GM23338 (cell line): Measurements from ENCODE around the gene MECP2. TPM values are rescaled to one million over a fixed set of nuclear protein-coding genes. Genes with fewer than 3 reads are reported as not detected.

Experiments
- ATAC-seq: fragments of 200-7000 bp; cut with Tn5 transposase; 3 replicates; pipeline ENCODE4 v1.9.1; 2020
- DNase-seq: peaks from one replicate; pipeline ENCODE4 v3.0.0-alpha.2; 2015; ENCODE audit warnings: low spot score
- H2AFZ ChIP-seq: fragments of 200-600 bp; sonication (generic); 2 replicates; pipeline ENCODE4 v1.8.0; 2016; ENCODE audit warnings: antibody characterized with exemption, mild to moderate bottlenecking, moderate library complexity
- H3F3A ChIP-seq: fragments of 200-600 bp; sonication (generic); replicated peaks from 2 replicates; pipeline ENCODE4 v1.8.0; 2017; ENCODE audit warnings: antibody characterized with exemption, mixed run types, low read depth
- H3K27ac ChIP-seq: fragments of 200-600 bp; sonication (generic); 2 replicates; pipeline ENCODE4 v1.6.1; 2016; ENCODE audit warnings: low read depth
- H3K27me3 ChIP-seq: fragments of 200-600 bp; sonication (generic); 2 replicates; pipeline ENCODE4 v1.8.0; 2016; ENCODE audit warnings: mild to moderate bottlenecking, mixed run types, moderate library complexity; ENCODE audit not compliant: insufficient read depth
- H3K36me3 ChIP-seq: fragments of 200-600 bp; sonication (generic); 2 replicates; pipeline ENCODE4 v1.8.0; 2016; ENCODE audit warnings: mild to moderate bottlenecking; ENCODE audit not compliant: insufficient read depth
- H3K4me1 ChIP-seq: fragments of 200-600 bp; sonication (generic); 2 replicates; pipeline ENCODE4 v1.8.0; 2016; ENCODE audit warnings: mild to moderate bottlenecking, moderate library complexity; ENCODE audit not compliant: insufficient read depth
- H3K4me2 ChIP-seq: fragments of 200-600 bp; sonication (generic); 2 replicates; pipeline ENCODE4 v1.7.1; 2017; ENCODE audit warnings: mixed run types
- H3K4me3 ChIP-seq: fragments of 200-600 bp; sonication (generic); 2 replicates; pipeline ENCODE4 v1.6.1; 2016; ENCODE audit warnings: mixed run types
- H3K79me2 ChIP-seq: fragments of 200-600 bp; sonication (generic); replicated peaks from 2 replicates; pipeline ENCODE4 v1.8.0; 2017; ENCODE audit warnings: mild to moderate bottlenecking; ENCODE audit not compliant: insufficient read depth
- H3K9me2 ChIP-seq: fragments of 200-600 bp; sonication (generic); 2 replicates; pipeline ENCODE4 v1.8.0; 2017; ENCODE audit not compliant: insufficient read depth
- H4K20me1 ChIP-seq: fragments of 200-600 bp; sonication (generic); replicated peaks from 2 replicates; pipeline ENCODE4 v1.8.0; 2017; ENCODE audit warnings: mild to moderate bottlenecking; ENCODE audit not compliant: insufficient read depth
- H3K27ac Mint-ChIP-seq: 2 replicates; pipeline ENCODE4 v1.8.0; 2020; ENCODE audit warnings: inconsistent platforms, mild to moderate bottlenecking, moderate library complexity, mixed read lengths
- H3K27me3 Mint-ChIP-seq: 3 replicates; pipeline ENCODE4 v1.8.0; 2022; ENCODE audit warnings: low read depth, mild to moderate bottlenecking, moderate library complexity, mixed read lengths, inconsistent platforms; ENCODE audit not compliant: insufficient read depth, poor library complexity
- H3K36me3 Mint-ChIP-seq: 3 replicates; pipeline ENCODE4 v1.8.0; 2021; ENCODE audit warnings: low read depth, mild to moderate bottlenecking, inconsistent platforms, moderate library complexity, mixed read lengths
- H3K4me1 Mint-ChIP-seq: 3 replicates; pipeline ENCODE4 v1.8.0; 2020; ENCODE audit warnings: mild to moderate bottlenecking, inconsistent platforms, mixed read lengths
- H3K4me3 Mint-ChIP-seq: 3 replicates; pipeline ENCODE4 v1.8.0; 2021; ENCODE audit warnings: moderate library complexity, mild to moderate bottlenecking, inconsistent platforms, mixed read lengths
- H3K9me3 Mint-ChIP-seq: 3 replicates; pipeline ENCODE4 v1.8.0; 2020; ENCODE audit warnings: moderate library complexity, mild to moderate bottlenecking, inconsistent platforms, mixed read lengths
- CREB1 ChIP-seq: fragments of 250-450 bp; sonication (Bioruptor Pico); IDR thresholded peaks from 2 replicates; pipeline ENCODE4 v1.5.0; 2020; ENCODE audit warnings: low read depth, mild to moderate bottlenecking, moderate library complexity
- EZH2 ChIP-seq: fragments of 200-600 bp; sonication (generic); IDR thresholded peaks from one replicate; pipeline ENCODE4 v1.8.0; 2017; ENCODE audit warnings: antibody characterized with exemption, mild to moderate bottlenecking, low read depth; ENCODE audit not compliant: unreplicated experiment
- STAT1 ChIP-seq: IDR thresholded peaks from one replicate; pipeline ENCODE4 v1.6.1; 2016; ENCODE audit warnings: antibody characterized with exemption; ENCODE audit not compliant: unreplicated experiment
- ZNF114 ChIP-seq: fragments of 250-450 bp; sonication (Bioruptor Pico); IDR thresholded peaks from 2 replicates; pipeline ENCODE4 v1.5.0; 2020; ENCODE audit warnings: mild to moderate bottlenecking, moderate library complexity
- ZNF462 ChIP-seq: fragments of 250-450 bp; sonication (Bioruptor Pico); IDR thresholded peaks from 2 replicates; pipeline ENCODE4 v1.5.0; 2020; ENCODE audit warnings: mild to moderate bottlenecking, moderate library complexity
- polyA plus RNA-seq: library from polyadenylated mRNA; unstranded; fragments of >200 nt; fragmentation: Nextera tagmentation; extraction: Ambion mirVana; gene quantifications from 2 replicates; pipeline ENCODE4 v1.2.1, GENCODE V29; 2016
- total RNA-seq: library from RNA; depleted of rRNA; stranded (reverse); fragments of >200 nt; shearing (Covaris generic); gene quantifications from 2 replicates; pipeline ENCODE4 v1.2.3, GENCODE V29; 2014

MECP2 gene
- total and polyA plus RNA-seq, 2 experiments from 2014 or later: 27.7 to 32.7 TPM

GRCh38 chrX:154090731-154091130 lies 6.8 kb downstream of the MECP2 start:
- Mint-ChIP-seq H3K27ac (no peak overlapping the region), H3K9me3 (no peaks in the 10 kb centered on the region), H3K4me3 (no peak overlapping the region), H3K27me3 (peaks cover 10% of the 10 kb centered on the region), H3K36me3 (peaks cover 12% of the 10 kb centered on the region; the same call in 2 of the 3 replicates), H3K4me1 (peaks cover 38% of the 10 kb centered on the region)
- DNase-seq: no peak
- H3K27ac ChIP-seq: no peak overlapping the region
- no peaks in the 10 kb centered on the region for H3F3A ChIP-seq
- no peak overlapping the region for H2AFZ ChIP-seq
- no peaks in the 10 kb centered on the region for H3K27me3 ChIP-seq
- peaks cover 35% of the 10 kb centered on the region for H3K4me1 ChIP-seq
- H4K20me1 ChIP-seq: no peaks in the 10 kb centered on the region; the same call in 1 of the 2 replicates
- no peaks in the 10 kb centered on the region for H3K9me2 ChIP-seq
- peaks cover 98% of the 10 kb centered on the region for H3K79me2 ChIP-seq
- H3K36me3 ChIP-seq: no peaks in the 10 kb centered on the region
- H3K4me3 ChIP-seq: no peak overlapping the region
- H3K4me2 ChIP-seq: no peak overlapping the region
- no peak for TF ChIP-seq CREB1 (CRISPR knock-in tag)
- no peak for TF ChIP-seq ZNF462
- no peak for TF ChIP-seq STAT1
- TF ChIP-seq ZNF114 (CRISPR knock-in tag): no peak
- no peak for TF ChIP-seq EZH2
- ATAC-seq: no peak
